ENCODE results near the gene HECW1. TPM values are rescaled to one million over a fixed set of nuclear protein-coding genes. Genes with fewer than 3 reads are reported as not detected.

Gene HECW1
- total and polyA plus RNA-seq, 2 experiments from 2014 or later = 11.0 to 21.8 TPM

DNA sequence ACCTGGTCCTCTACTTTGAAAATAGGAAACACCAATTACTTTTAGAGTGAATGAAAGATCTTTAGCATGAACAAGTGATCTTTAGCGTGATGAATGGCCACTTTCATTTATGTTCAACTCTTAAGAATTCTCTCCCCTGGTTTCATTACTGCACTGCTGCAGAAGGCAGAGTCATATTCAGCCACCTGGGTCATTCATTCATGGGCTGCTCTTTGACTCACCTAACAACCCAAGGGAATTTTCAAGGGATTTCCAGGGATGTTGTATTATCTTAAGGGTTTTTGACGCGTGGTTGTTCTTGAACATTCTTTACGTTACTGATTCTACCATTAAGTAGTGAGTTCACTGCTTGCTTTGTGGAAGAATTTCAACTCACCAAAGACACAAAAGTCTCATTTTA is 383.1 kb downstream of the HECW1 start:
- H3K4me1 Mint-ChIP-seq = no peaks in the 10 kb centered on the region
- H3K36me3 ChIP-seq (ENCODE audit: insufficient read depth) = no peaks in the 10 kb centered on the region
- H2AFZ ChIP-seq = no peak overlapping the region
- TF ChIP-seq EZH2phosphoT487 (IDR thresholded peaks at IDR 0.05; ENCODE audit: unreplicated experiment) = no peak
- TF ChIP-seq CREB1 (CRISPR knock-in tag; IDR thresholded peaks at IDR 0.05; ENCODE audit: low read depth) = no peak
- TF ChIP-seq POLR2AphosphoS5 (IDR thresholded peaks at IDR 0.05; ENCODE audit: low read depth) = no peak
- TF ChIP-seq JUNB (IDR thresholded peaks at IDR 0.05; ENCODE audit: unreplicated experiment) = no peak
- TF ChIP-seq EZH2 (IDR thresholded peaks at IDR 0.05; ENCODE audit: low read depth, unreplicated experiment) = no peak
- no peak overlapping the region for H3K27ac Mint-ChIP-seq
- no peaks in the 10 kb centered on the region for H3K79me2 ChIP-seq (replicated peaks; ENCODE audit: insufficient read depth)
- no peak overlapping the region for H3K27ac ChIP-seq (ENCODE audit: low read depth)
- no peak overlapping the region for H3K4me3 ChIP-seq
- ATAC-seq (no peak), DNase-seq (ENCODE audit: low spot score) (no peak)
- 0 out of 2 replicates have a peak, but pooled peaks cover 10% of the 10 kb centered on the region for H3K9me2 ChIP-seq (ENCODE audit: insufficient read depth)
- no peak overlapping the region for H3K4me2 ChIP-seq
- no peaks in the 10 kb centered on the region for H3K36me3 Mint-ChIP-seq (ENCODE audit: low read depth)
- H3K27me3 Mint-ChIP-seq (ENCODE audit: insufficient read depth, low read depth, poor library complexity) = no peaks in the 10 kb centered on the region
- no peaks in the 10 kb centered on the region; the same call in 1 of the 2 replicates for H4K20me1 ChIP-seq (replicated peaks; ENCODE audit: insufficient read depth)
- no peaks in the 10 kb centered on the region for H3F3A ChIP-seq (replicated peaks; ENCODE audit: low read depth)
- H3K4me1 ChIP-seq (ENCODE audit: insufficient read depth) = no peaks in the 10 kb centered on the region
- H3K4me3 Mint-ChIP-seq = no peak overlapping the region
- H3K9me3 Mint-ChIP-seq = no peaks in the 10 kb centered on the region
- H3K27me3 ChIP-seq (ENCODE audit: insufficient read depth) = no peaks in the 10 kb centered on the region

DNA sequence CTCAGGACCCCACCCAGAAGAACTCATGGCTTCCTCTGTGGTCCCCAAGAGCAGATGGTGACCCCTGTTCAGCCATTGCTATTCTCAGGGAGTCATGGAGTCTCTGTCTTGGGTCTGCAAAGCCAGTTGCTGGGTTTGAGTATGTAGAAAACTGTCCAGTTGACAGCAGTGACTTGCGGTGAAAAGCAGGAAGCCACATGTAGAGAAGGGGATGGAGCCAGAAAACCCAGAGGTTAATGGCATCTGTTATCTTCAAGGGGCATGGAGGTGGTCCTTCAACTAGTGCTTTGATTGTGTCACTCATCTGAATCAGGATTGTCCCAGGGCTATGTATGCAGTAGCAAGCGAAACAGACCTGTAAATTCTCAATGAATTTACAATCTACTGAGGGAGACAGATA is 384.1 kb downstream of the HECW1 start:
- H3K27ac ChIP-seq (ENCODE audit: low read depth) = no peak overlapping the region
- H3K4me2 ChIP-seq = no peak overlapping the region
- H3K36me3 ChIP-seq (ENCODE audit: insufficient read depth) = no peaks in the 10 kb centered on the region
- H3K27me3 ChIP-seq (ENCODE audit: insufficient read depth) = no peaks in the 10 kb centered on the region
- no peak overlapping the region for H3K4me3 Mint-ChIP-seq
- ATAC-seq = no peak
- H3K27ac Mint-ChIP-seq = no peak overlapping the region
- H2AFZ ChIP-seq = no peak overlapping the region
- no peaks in the 10 kb centered on the region for H3K4me1 ChIP-seq (ENCODE audit: insufficient read depth)
- H3K27me3 Mint-ChIP-seq (ENCODE audit: insufficient read depth, low read depth, poor library complexity) = no peaks in the 10 kb centered on the region
- no peaks in the 10 kb centered on the region for H3K79me2 ChIP-seq (replicated peaks; ENCODE audit: insufficient read depth)
- H3K36me3 Mint-ChIP-seq (ENCODE audit: low read depth) = no peaks in the 10 kb centered on the region
- H3K9me2 ChIP-seq (ENCODE audit: insufficient read depth) = 0 out of 2 replicates have a peak, but pooled peaks cover 10% of the 10 kb centered on the region
- no peak overlapping the region for H3K4me3 ChIP-seq
- DNase-seq (ENCODE audit: low spot score) = no peak
- H4K20me1 ChIP-seq (replicated peaks; ENCODE audit: insufficient read depth) = no peaks in the 10 kb centered on the region; the same call in 1 of the 2 replicates
- peaks cover 2% of the 10 kb centered on the region; the same call in 1 of the 3 replicates for H3K4me1 Mint-ChIP-seq
- no peaks in the 10 kb centered on the region for H3F3A ChIP-seq (replicated peaks; ENCODE audit: low read depth)
- H3K9me3 Mint-ChIP-seq = no peaks in the 10 kb centered on the region
- TF ChIP-seq ZNF331 (CRISPR knock-in tag; IDR thresholded peaks at IDR 0.05; ENCODE audit: low read depth) (no peak), CREB1 (CRISPR knock-in tag; IDR thresholded peaks at IDR 0.05; ENCODE audit: low read depth) (no peak), EZH2 (IDR thresholded peaks at IDR 0.05; ENCODE audit: low read depth, unreplicated experiment) (no peak), ZNF114 (CRISPR knock-in tag; IDR thresholded peaks at IDR 0.05) (no peak), JUNB (IDR thresholded peaks at IDR 0.05; ENCODE audit: unreplicated experiment) (no peak), POLR2AphosphoS5 (IDR thresholded peaks at IDR 0.05; ENCODE audit: low read depth) (no peak), STAT1 (IDR thresholded peaks at IDR 0.05; ENCODE audit: unreplicated experiment) (no peak), NANOG (IDR thresholded peaks at IDR 0.05; ENCODE audit: borderline replicate concordance) (no peak)
- TF ChIP-seq, protein P1, sequence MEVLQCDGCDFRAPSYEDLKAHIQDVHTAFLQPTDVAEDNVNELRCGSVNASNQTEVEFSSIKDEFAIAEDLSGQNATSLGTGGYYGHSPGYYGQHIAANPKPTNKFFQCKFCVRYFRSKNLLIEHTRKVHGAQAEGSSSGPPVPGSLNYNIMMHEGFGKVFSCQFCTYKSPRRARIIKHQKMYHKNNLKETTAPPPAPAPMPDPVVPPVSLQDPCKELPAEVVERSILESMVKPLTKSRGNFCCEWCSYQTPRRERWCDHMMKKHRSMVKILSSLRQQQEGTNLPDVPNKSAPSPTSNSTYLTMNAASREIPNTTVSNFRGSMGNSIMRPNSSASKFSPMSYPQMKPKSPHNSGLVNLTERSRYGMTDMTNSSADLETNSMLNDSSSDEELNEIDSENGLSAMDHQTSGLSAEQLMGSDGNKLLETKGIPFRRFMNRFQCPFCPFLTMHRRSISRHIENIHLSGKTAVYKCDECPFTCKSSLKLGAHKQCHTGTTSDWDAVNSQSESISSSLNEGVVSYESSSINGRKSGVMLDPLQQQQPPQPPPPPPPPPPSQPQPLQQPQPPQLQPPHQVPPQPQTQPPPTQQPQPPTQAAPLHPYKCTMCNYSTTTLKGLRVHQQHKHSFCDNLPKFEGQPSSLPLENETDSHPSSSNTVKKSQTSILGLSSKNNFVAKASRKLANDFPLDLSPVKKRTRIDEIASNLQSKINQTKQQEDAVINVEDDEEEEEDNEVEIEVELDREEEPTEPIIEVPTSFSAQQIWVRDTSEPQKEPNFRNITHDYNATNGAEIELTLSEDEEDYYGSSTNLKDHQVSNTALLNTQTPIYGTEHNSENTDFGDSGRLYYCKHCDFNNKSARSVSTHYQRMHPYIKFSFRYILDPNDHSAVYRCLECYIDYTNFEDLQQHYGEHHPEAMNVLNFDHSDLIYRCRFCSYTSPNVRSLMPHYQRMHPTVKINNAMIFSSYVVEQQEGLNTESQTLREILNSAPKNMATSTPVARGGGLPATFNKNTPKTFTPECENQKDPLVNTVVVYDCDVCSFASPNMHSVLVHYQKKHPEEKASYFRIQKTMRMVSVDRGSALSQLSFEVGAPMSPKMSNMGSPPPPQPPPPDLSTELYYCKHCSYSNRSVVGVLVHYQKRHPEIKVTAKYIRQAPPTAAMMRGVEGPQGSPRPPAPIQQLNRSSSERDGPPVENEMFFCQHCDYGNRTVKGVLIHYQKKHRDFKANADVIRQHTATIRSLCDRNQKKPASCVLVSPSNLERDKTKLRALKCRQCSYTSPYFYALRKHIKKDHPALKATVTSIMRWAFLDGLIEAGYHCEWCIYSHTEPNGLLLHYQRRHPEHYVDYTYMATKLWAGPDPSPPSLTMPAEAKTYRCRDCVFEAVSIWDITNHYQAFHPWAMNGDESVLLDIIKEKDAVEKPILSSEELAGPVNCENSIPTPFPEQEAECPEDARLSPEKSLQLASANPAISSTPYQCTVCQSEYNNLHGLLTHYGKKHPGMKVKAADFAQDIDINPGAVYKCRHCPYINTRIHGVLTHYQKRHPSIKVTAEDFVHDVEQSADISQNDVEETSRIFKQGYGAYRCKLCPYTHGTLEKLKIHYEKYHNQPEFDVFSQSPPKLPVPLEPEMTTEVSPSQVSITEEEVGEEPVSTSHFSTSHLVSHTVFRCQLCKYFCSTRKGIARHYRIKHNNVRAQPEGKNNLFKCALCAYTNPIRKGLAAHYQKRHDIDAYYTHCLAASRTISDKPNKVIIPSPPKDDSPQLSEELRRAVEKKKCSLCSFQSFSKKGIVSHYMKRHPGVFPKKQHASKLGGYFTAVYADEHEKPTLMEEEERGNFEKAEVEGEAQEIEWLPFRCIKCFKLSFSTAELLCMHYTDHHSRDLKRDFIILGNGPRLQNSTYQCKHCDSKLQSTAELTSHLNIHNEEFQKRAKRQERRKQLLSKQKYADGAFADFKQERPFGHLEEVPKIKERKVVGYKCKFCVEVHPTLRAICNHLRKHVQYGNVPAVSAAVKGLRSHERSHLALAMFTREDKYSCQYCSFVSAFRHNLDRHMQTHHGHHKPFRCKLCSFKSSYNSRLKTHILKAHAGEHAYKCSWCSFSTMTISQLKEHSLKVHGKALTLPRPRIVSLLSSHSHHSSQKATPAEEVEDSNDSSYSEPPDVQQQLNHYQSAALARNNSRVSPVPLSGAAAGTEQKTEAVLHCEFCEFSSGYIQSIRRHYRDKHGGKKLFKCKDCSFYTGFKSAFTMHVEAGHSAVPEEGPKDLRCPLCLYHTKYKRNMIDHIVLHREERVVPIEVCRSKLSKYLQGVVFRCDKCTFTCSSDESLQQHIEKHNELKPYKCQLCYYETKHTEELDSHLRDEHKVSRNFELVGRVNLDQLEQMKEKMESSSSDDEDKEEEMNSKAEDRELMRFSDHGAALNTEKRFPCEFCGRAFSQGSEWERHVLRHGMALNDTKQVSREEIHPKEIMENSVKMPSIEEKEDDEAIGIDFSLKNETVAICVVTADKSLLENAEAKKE (CRISPR knock-in tag; IDR thresholded peaks at IDR 0.05) = no peak
- TF ChIP-seq, protein P2, sequence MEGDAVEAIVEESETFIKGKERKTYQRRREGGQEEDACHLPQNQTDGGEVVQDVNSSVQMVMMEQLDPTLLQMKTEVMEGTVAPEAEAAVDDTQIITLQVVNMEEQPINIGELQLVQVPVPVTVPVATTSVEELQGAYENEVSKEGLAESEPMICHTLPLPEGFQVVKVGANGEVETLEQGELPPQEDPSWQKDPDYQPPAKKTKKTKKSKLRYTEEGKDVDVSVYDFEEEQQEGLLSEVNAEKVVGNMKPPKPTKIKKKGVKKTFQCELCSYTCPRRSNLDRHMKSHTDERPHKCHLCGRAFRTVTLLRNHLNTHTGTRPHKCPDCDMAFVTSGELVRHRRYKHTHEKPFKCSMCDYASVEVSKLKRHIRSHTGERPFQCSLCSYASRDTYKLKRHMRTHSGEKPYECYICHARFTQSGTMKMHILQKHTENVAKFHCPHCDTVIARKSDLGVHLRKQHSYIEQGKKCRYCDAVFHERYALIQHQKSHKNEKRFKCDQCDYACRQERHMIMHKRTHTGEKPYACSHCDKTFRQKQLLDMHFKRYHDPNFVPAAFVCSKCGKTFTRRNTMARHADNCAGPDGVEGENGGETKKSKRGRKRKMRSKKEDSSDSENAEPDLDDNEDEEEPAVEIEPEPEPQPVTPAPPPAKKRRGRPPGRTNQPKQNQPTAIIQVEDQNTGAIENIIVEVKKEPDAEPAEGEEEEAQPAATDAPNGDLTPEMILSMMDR (conservative IDR thresholded peaks at IDR 0.05; ENCODE audit: low read depth in 2 of 2) = no peak
- TF ChIP-seq, protein P3, sequence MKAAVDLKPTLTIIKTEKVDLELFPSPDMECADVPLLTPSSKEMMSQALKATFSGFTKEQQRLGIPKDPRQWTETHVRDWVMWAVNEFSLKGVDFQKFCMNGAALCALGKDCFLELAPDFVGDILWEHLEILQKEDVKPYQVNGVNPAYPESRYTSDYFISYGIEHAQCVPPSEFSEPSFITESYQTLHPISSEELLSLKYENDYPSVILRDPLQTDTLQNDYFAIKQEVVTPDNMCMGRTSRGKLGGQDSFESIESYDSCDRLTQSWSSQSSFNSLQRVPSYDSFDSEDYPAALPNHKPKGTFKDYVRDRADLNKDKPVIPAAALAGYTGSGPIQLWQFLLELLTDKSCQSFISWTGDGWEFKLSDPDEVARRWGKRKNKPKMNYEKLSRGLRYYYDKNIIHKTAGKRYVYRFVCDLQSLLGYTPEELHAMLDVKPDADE (IDR thresholded peaks at IDR 0.05) = no peak
